Measurements from ENCODE around the gene POLK.
"Not testable (repeated sequence)": the region's sequence is repeated elsewhere in the genome, so short reads cannot be mapped to it uniquely, and the experiment has no call there.

POLK gene

GRCh38 chr5:75547812-75548211, 36.1 kb downstream of the POLK start:
- in situ Hi-C loops (cut with HindIII; ENCODE audit: low sequenced_read_pairs) = no loop called here

DNA sequence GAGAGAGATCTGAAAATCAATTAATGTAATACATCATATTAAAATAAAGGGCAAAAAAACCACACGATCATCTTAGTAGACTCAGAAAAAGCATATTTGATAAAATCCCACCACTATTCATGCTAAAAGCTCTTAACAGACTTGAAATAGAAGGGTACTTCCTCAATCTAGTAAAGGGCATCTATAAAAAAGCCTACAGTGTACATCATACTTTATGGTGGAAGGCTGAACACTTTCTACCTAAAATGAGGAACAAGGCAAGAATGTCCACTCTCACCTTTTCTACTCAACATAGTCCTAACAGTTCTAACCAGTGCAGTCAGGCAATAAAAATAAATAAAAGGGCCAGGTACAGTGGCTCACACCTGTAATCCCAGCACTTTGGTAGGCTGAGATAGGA, 38.9 kb downstream of the POLK start:
- in situ Hi-C loops (cut with HindIII; ENCODE audit: low sequenced_read_pairs) = no loop called here

DNA sequence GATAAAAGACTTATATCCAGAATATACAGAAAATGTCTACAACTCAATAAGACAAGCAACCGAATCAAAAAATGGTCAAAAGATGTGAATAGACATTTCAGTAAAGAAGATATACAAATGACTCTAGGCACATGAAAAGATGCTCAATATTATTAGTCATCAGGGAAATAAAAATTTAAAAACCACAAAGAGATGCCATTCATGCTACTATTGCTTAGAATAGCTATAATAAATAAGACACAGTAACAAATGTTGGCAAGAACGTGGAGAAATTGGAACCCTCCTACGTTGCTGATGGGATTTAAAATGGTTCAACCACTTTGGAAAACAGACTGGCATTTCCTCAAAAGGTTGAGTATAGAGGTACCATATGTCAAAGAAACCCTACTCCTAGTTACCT, 39.8 kb downstream of the POLK start:
- in situ Hi-C loops (cut with HindIII; ENCODE audit: low sequenced_read_pairs) = no loop called here

GRCh38 chr5:75552764-75553163, 41.1 kb downstream of the POLK start:
- in situ Hi-C loops (cut with HindIII; ENCODE audit: low sequenced_read_pairs) = no loop called here

- in situ Hi-C loops (cut with HindIII; ENCODE audit: low sequenced_read_pairs) = no loop called here
Observed at GRCh38 chr5:75553358-75553757, 41.7 kb downstream of the POLK start.

DNA sequence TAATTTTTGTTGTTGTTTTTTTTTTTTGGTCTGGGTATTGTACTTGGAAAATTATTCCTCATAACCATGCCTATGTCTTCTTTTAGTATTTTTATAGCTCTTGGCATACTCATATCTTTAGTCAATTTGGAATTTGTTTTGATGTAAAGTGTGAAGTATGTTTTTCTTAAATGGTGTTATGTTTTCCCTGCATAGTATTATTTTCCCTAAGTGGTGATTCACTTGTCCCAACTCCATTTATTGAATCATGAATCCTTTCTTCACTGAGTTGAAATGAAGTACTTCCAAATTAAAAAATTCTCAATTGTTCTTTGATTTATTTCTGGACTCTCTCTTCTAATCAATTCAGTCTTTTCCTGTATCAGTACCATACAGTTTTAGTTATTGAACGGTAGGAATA, 46.5 kb downstream of the POLK start:
- in situ Hi-C loops (cut with HindIII; ENCODE audit: low sequenced_read_pairs) = no loop called here

- in situ Hi-C loops (cut with HindIII; ENCODE audit: low sequenced_read_pairs) = no loop called here
Observed at GRCh38 chr5:75558981-75559632, 47.4 kb downstream of the POLK start.

- in situ Hi-C loops (cut with HindIII; ENCODE audit: low sequenced_read_pairs) = not testable (repeated sequence)
Observed at GRCh38 chr5:75560655-75561054, 49.0 kb downstream of the POLK start.

GRCh38 chr5:75565991-75566709, 54.5 kb downstream of the POLK start:
- in situ Hi-C loops (cut with HindIII; ENCODE audit: low sequenced_read_pairs) = not testable (repeated sequence)

DNA sequence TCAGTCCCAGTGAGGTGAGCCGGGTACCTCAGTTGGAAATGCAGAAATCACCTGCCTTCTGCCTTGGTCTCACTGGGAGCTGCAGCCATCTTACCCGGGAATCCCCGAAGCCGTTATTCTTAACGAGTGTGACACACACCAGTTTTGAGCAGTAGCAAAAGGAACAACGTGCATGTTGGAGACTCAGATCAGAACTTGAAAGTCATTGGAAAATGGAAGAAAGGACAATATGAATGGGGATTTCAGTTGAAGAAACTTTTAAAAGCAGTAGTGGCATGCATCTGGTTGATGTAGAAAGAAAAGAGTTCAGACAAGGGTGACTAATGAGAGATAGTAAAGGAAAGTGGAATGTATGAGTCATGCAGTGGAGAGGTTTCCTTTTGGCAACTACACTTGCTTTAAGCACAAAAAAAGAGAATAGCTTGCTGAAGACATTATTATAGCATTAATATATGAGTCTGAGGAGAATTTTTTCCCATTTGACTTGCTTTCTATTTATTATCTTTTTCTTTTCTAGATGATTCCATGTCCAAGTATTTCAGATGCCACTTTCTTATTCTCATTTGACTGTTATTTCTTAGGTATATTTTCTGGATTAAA, 55.1 kb downstream of the POLK start:
- in situ Hi-C loops (cut with HindIII; ENCODE audit: low sequenced_read_pairs) = no loop called here

DNA sequence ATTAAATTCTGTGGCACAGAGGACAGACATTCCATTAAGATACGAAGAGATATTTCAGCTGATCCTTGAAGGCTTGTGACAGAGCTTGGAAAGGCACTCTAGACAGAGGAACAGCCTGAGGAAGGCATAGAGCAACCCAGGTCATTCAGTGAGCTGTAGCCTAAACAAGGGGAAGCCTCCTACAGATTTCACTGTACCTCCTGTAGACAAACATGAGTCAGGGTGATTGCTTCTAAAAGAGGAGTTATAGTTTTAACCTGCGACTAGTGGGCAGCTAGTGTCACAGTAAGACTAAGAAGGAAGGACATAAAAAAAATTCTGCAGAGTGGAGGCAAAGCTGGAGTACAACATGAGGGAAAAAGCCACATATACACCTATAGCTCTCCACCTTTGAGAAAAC, 56.0 kb downstream of the POLK start:
- in situ Hi-C loops (cut with HindIII; ENCODE audit: low sequenced_read_pairs) = no loop called here

DNA sequence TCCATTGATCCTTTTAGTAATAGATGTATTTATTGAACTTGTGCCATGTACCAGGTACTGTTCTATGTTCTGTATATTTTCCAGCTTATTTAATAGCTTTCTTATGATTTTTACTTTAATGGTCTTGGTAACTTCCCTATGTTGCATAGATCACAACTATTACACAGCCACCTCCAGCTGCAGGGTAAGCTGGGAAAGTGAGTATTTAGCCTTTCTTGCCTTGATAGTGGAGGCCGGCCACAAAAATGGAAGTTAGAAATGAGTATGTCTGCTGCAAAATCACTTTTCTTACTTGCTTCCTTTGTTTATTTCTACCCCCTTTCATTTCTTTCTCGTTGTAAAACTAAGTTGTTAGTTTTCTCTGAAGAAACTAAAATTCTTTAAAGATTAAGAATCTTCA, 56.5 kb downstream of the POLK start:
- in situ Hi-C loops (cut with HindIII; ENCODE audit: low sequenced_read_pairs) = no loop called here

- in situ Hi-C loops (cut with HindIII; ENCODE audit: low sequenced_read_pairs) = no loop called here
Observed at GRCh38 chr5:75571547-75571946, 59.9 kb downstream of the POLK start.

DNA sequence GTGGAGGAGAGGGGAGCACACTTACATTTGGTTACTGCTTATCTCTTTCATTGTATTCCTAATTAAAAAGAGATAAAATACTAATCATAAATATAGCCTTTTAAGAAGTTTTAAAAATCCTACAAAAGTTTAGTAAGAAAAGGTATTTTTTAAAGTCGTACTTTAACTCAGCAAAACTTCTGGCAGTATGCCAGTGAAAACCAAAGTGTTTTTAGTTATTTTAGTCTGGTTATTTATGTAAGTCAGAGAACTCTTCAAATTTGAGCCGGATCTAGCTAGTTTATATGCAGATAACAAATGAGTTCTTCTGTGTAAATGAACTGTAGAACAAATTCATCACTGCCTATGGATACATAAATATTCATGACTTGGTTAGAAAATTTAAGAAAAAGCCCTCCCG, 63.1 kb downstream of the POLK start:
- in situ Hi-C loops (cut with HindIII; ENCODE audit: low sequenced_read_pairs) = no loop called here

- in situ Hi-C loops (cut with HindIII; ENCODE audit: low sequenced_read_pairs) = not testable (repeated sequence)
Observed at GRCh38 chr5:75578280-75578679, 66.6 kb downstream of the POLK start.

GRCh38 chr5:75584641-75585040, 73.0 kb downstream of the POLK start:
- in situ Hi-C loops (cut with HindIII; ENCODE audit: low sequenced_read_pairs) = no loop called here

DNA sequence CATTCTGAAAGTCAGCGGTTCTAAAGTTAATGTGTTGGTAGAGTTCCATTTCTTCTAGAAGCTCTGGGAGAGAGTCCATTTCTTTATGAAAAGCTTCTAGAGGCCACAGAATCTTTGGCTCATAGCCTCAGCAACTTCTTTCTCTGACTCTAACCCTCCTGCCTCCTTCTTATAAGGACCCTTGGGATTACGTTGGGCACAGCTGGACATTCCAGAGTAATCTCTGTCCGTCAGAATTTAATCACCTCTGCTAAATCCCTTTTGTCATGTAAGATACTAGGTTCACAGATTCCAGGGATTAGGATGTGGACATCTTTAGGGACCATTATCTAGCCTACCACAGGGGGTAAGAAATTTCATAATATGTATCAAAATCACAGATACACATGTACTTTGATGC, 77.0 kb downstream of the POLK start:
- in situ Hi-C loops (cut with HindIII; ENCODE audit: low sequenced_read_pairs) = no loop called here

DNA sequence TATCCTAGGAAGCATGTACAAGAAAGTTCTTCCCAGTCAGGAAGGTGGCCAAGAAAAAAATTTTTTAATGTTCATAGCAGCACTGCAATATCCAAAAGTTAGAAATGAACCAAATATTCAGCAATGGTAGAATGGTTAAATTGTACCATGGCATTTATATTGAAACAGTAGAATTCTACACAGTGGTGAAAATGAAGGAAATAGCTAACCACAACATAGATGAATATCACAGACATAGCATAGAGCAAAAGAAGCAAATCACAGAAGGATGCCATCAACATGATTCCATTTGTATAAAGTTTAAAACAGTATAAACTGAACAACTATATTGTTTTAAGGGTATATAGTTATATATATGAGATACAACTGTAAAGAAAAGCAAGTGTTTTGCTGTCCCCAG, 88.8 kb downstream of the POLK start:
- in situ Hi-C loops (cut with HindIII; ENCODE audit: low sequenced_read_pairs) = no loop called here

GRCh38 chr5:75601567-75601966, 89.9 kb downstream of the POLK start:
- in situ Hi-C loops (cut with HindIII; ENCODE audit: low sequenced_read_pairs) = no loop called here

DNA sequence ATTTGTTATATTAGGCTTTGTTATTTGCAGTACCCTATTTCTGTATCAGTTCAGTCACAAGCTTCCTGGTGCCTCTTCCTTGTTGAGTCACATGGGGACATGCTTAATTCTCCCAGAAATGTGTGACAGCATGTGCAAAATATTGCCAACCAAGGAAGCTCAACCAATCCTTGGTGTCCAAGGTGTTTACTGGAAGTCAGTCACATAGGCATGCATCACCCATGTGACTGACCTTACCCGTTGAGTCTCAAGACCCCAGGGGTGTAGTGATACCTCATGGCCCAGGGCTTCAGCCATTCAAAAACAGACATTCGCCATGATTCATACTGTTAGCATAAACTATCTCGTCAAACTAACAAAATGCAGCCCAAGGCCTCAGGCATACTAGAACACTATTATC, 90.3 kb downstream of the POLK start:
- in situ Hi-C loops (cut with HindIII; ENCODE audit: low sequenced_read_pairs) = no loop called here

- in situ Hi-C loops (cut with HindIII; ENCODE audit: low sequenced_read_pairs) = no loop called here
Observed at GRCh38 chr5:75603371-75603770, 91.7 kb downstream of the POLK start.

DNA sequence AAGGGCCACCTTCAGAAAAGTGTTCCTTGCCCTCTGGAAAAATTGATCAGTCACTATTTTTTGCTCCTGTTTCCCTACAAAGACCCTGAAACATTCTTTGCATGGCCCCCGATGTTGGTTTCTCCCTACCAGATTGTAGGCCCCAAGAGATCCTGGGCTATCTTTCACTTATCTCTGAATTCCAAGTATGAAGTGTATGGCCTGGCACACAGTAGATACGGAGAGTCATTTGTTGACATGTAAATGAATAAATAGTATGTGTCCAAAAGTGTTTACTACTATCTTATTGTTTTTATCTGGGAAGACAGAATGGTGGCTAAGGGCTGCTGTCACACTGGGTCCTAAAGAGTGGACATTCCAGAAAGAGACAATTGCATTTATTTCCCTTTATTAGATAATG, 92.1 kb downstream of the POLK start:
- in situ Hi-C loops (cut with HindIII; ENCODE audit: low sequenced_read_pairs) = no loop called here
